ENCODE results near the gene OPCML.

Gene OPCML

DNA sequence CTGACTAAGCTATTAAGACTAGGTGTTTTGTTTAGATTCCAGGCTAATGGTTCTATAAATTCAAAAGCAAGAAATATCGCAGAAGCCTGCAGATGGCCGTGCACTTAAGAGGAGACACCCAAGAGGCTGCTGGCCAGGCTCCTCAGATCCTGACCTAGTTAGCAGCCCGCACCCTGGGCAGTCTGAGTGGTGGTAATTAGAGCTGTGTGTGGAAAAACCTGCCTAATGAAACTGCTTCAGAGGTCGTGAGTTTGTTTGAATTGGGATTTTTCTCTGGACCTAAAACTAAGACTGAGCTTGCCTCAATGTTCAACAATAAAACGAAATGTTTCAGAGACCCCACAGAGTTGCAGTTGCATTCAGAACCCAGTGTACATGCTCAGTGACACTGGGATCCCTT lies 627.7 kb downstream of the OPCML start:
- TF ChIP-seq, protein P1, sequence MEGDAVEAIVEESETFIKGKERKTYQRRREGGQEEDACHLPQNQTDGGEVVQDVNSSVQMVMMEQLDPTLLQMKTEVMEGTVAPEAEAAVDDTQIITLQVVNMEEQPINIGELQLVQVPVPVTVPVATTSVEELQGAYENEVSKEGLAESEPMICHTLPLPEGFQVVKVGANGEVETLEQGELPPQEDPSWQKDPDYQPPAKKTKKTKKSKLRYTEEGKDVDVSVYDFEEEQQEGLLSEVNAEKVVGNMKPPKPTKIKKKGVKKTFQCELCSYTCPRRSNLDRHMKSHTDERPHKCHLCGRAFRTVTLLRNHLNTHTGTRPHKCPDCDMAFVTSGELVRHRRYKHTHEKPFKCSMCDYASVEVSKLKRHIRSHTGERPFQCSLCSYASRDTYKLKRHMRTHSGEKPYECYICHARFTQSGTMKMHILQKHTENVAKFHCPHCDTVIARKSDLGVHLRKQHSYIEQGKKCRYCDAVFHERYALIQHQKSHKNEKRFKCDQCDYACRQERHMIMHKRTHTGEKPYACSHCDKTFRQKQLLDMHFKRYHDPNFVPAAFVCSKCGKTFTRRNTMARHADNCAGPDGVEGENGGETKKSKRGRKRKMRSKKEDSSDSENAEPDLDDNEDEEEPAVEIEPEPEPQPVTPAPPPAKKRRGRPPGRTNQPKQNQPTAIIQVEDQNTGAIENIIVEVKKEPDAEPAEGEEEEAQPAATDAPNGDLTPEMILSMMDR (conservative IDR thresholded peaks at IDR 0.05; ENCODE audit: low read length): no peak
- H3K4me3 ChIP-seq (ENCODE audit: low read length): no peak overlapping the region
- DNase-seq (ENCODE audit: low read depth): no peak

DNA sequence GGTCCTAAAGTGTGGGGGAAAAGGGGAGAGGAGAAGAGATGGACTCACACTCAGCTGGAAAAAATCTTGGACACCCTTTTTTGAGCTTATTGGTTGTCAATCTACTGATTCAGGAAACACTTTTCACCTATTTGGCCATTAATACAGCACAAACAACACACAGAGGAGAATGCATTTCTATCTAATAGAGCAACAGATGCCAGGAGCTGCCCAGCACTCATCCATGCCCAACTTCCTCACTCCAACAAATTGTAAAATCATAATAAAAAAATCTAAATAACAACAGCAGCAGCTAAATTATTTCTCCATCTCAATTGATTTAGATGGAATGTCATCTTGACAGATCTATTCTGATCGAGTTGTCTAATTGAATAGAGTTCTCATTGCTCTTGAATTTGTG lies 628.2 kb downstream of the OPCML start:
- no peak for DNase-seq (ENCODE audit: low read depth)
- TF ChIP-seq, protein P1 (conservative IDR thresholded peaks at IDR 0.05; ENCODE audit: low read length): no peak
- no peak overlapping the region for H3K4me3 ChIP-seq (ENCODE audit: low read length)

DNA sequence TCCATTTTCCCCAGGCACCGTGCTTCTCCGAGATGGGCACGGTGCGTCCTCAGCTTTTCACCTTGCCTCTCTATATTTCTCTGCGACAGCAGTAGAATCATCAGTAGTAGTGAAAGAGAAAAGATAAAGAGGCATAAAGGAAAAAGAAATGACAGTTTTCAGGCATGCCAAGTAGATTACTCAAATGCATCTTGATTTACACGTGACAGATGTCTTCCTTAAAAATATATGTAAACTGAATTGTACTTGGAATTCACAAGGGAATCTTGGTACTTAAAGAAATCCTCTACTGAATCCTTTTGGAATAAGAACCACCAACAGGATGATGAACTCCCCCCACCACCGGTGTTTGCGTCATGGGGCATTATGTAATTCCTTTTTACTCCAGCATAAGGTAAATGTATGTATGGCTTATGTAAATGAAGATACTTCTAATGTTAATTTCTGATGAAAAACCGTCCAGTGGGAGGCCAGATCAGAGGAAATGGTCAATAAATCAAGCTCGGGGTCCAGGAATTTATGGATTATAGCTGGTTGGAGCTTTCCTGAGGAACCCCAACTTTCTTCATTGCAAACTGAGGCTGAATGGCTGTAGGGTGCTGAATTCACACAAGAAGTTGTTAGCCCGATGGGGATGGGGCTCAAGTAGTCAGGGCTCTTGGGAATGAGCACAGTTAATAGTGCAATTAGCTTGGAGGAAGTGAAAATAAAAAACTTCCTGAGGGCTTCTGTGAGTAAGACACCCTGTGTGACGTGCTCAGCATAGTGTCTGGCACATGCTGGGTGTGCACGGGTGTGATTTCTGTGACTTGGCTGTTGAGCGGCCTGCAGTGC lies 630.4 kb downstream of the OPCML start:
- no peak overlapping the region for H3K4me3 ChIP-seq (ENCODE audit: low read length)
- TF ChIP-seq, protein P1 (conservative IDR thresholded peaks at IDR 0.05; ENCODE audit: low read length): no peak
- peak; percentile 18 for DNase-seq (ENCODE audit: low read depth)

DNA sequence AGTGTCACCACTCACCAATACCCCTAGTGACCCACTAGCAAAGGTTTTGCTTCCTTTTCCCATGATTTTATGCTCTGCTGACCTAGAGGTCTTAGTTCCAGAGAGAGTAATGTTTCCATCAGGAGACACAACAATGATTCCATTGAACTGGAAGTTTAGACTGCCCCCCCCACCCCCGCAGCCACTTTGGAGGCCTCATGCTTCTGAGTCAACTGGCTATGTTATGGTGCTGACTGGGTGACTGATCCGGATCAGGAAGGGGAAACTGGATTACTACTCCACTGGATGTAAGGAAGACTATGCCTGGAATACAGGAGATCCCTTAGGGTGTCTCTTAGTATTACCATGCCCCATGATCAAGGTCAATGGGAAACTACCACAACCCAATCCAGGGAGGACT lies 633.6 kb downstream of the OPCML start:
- TF ChIP-seq, protein P1 (conservative IDR thresholded peaks at IDR 0.05; ENCODE audit: low read length): no peak
- DNase-seq (ENCODE audit: low read depth): no peak
- H3K4me3 ChIP-seq (ENCODE audit: low read length): no peak overlapping the region

DNA sequence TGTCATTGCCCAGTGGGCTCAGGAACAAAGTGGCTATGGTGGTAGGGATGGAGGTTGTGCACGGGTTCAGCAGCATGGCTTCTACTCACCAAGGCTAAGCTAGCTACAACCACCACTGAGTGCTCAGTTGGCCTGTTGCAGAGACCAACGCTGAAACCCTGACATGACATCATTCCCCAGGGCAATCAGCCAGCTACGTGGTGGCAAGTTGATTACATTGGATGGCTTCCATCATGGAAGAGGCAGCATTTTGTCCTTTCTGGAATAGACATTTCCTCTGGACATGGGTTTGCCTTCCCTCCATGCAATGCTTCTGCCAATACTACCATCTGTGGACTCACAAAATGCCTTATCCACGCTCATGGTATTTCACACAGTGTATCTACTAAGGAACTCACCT lies 634.3 kb downstream of the OPCML start:
- DNase-seq (ENCODE audit: low read depth): peak; percentile 12
- TF ChIP-seq, protein P1 (conservative IDR thresholded peaks at IDR 0.05; ENCODE audit: low read length): no peak
- no peak overlapping the region for H3K4me3 ChIP-seq (ENCODE audit: low read length)

DNA sequence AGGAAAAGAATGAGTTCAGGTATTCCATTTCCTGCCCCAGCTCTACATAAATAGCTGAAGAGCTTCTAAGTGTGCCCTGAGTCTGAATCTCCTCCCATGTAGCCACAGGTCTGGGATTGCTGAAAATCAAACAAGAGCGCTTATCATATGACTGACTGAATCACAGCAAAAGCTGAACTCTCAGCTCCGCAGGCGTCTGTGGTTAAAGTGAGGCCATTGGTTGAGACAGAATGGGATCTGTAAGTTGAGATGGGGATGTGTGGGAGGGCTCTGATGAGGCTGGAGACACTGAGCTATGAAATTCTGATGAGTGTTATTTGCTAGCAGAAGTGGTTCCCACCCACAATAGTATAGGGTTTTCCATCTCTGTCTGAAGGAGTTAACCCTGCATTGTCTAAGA lies 637.0 kb downstream of the OPCML start:
- no peak for DNase-seq (ENCODE audit: low read depth)
- TF ChIP-seq, protein P1 (conservative IDR thresholded peaks at IDR 0.05; ENCODE audit: low read length): no peak
- H3K4me3 ChIP-seq (ENCODE audit: low read length): no peak overlapping the region

DNA sequence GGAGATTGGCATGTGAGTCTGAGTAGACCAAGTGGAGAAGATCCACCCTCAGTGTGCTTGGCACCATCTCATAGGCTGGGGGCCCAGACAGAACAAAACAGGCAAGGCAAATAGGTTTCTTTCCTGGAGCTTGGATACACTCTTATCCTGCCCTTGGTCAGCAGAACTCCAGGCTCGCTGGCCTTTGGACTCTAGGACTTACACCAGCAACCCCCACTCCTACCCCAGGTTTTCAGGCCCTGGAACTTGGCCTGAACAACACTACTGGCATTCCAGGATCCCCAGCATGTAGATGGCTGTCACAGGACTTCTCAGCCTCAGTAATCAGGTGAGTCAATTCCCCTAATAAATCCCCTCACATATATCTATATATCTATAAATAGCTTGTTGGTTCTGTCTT lies 637.7 kb downstream of the OPCML start:
- no peak overlapping the region for H3K4me3 ChIP-seq (ENCODE audit: low read length)
- TF ChIP-seq, protein P1 (conservative IDR thresholded peaks at IDR 0.05; ENCODE audit: low read length): no peak
- no peak for DNase-seq (ENCODE audit: low read depth)

Measured in AG10803 (cell line).